Ectodermal cell (in vitro differentiated cells): Measurements from ENCODE around the gene KAZN.
A peak's percentile ranks its signal among the peaks of the same experiment; 100 is the strongest.

Experiments
- H3K27ac ChIP-seq: 2 replicates; pipeline ENCODE4 v1.7.0; 2013; ENCODE audit warnings: mild to moderate bottlenecking, low read depth, low read length; ENCODE audit not compliant: insufficient read depth, poor library complexity, severe bottlenecking
- H3K27me3 ChIP-seq: 2 replicates; pipeline ENCODE4 v1.7.0; 2013; ENCODE audit warnings: mild to moderate bottlenecking, low read length; ENCODE audit not compliant: insufficient read depth, control insufficient read depth, poor library complexity, severe bottlenecking
- H3K36me3 ChIP-seq: one replicate; pipeline ENCODE4 v1.7.0; 2013; ENCODE audit warnings: low read length; ENCODE audit not compliant: control insufficient read depth, insufficient read depth
- H3K4me1 ChIP-seq: one replicate; pipeline ENCODE4 v1.7.0; 2013; ENCODE audit warnings: low read length; ENCODE audit not compliant: control insufficient read depth, insufficient read depth
- H3K4me3 ChIP-seq: 2 replicates; pipeline ENCODE4 v1.7.0; 2013; ENCODE audit warnings: low read depth, low read length, control low read depth; ENCODE audit not compliant: insufficient read depth
- H3K9me3 ChIP-seq: 2 replicates; pipeline ENCODE4 v1.7.0; 2013; ENCODE audit warnings: mild to moderate bottlenecking, low read length, moderate library complexity; ENCODE audit not compliant: control insufficient read depth
- WGBS, 2 experiments: methylation state at CpG; one replicate each; pipeline ENCODE4 v1.1.7; 2013; ENCODE audit warnings: missing lambda C conversion rate in 2 of 2; 5-methylcytosine and 5-hydroxymethylcytosine counted together

The KAZN gene

DNA sequence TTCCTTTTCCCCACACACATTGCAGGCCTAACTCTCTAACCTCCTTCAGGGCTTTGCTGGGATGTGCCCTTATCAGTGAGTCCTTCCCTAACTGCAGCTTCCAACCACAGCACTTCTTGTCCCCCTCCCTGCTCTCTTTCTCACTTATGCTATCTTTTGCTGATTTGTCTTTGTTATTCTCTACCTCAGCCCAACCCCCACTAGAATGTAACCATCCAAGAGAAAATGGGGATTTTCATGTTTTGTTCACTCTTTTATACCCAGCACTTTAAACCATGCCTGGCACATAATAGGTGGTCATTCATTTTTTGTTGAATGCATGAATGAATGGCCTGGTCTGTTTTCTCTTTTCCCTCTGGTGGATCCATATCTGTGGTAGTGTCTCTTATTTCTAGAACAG, 243.5 kb downstream of the KAZN start:
- no peaks in the 10 kb centered on the region for H3K4me1 ChIP-seq
- H3K27ac ChIP-seq = no peak overlapping the region
- H3K36me3 ChIP-seq = no peaks in the 10 kb centered on the region
- H3K27me3 ChIP-seq = no peaks in the 10 kb centered on the region
- H3K4me3 ChIP-seq = no peak overlapping the region
- H3K9me3 ChIP-seq = no peaks in the 10 kb centered on the region

- 99 to 100% methylated on average over 4 of the region's 4 CpGs for WGBS, 2 experiments
- no peaks in the 10 kb centered on the region for H3K36me3 ChIP-seq
- no peak overlapping the region for H3K27ac ChIP-seq
- H3K9me3 ChIP-seq = no peaks in the 10 kb centered on the region
- H3K4me1 ChIP-seq = no peaks in the 10 kb centered on the region
- no peaks in the 10 kb centered on the region for H3K27me3 ChIP-seq
- no peak overlapping the region for H3K4me3 ChIP-seq
These were observed 243.9 kb downstream of the KAZN start for GRCh38 chr1:14842361-14842760.

DNA sequence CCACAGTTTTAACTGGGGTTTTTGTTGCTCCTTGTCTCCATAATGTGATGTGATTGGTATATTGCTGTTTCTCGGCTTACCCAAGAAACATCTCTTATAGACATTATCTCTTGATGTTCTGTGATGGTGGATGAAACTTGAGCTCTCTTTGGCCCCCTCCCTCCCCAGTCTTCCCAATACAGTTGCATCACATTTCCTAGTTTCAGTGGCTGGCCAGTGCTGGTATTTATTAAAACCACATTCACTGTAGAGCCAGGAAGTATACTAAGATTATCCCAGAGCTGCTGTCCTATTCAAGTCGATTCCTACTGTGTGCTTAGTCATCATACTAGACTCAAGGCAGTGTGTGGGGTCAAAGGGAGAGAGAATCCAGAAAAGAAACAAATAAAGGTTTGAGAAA, 244.4 kb downstream of the KAZN start:
- no peak overlapping the region for H3K27ac ChIP-seq
- no peaks in the 10 kb centered on the region for H3K27me3 ChIP-seq
- 91 to 96% methylated on average over 1 of the region's 2 CpGs for WGBS, 2 experiments
- no peak overlapping the region for H3K4me3 ChIP-seq
- no peaks in the 10 kb centered on the region for H3K36me3 ChIP-seq
- H3K4me1 ChIP-seq = no peaks in the 10 kb centered on the region
- no peaks in the 10 kb centered on the region for H3K9me3 ChIP-seq

DNA sequence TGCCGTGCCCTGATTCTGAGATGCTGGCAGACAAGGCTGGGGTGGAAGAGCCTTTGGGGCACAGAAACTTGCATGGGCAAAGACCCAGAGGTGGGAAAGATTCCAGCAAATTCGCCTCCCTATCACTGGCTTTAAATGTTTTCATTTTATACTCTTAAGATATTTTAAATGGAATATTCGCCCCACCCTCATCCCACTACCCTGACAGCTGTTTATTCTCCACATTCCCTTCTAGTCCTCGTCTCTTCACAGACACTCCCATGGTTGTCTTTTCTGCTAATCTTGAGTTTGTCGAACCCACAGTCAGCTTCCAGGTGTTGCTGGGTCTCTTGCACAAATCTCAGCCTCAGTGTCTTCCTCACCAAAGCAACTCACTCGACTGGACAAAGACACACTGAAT, 245.0 kb downstream of the KAZN start:
- Histone ChIP-seq H3K9me3 (no peaks in the 10 kb centered on the region), H3K4me3 (no peak overlapping the region), H3K27ac (no peak overlapping the region), H3K4me1 (no peaks in the 10 kb centered on the region), H3K27me3 (no peaks in the 10 kb centered on the region), H3K36me3 (no peaks in the 10 kb centered on the region)
- WGBS, 2 experiments = 76 to 82% methylated on average over 5 to 6 of the region's 6 CpGs

DNA sequence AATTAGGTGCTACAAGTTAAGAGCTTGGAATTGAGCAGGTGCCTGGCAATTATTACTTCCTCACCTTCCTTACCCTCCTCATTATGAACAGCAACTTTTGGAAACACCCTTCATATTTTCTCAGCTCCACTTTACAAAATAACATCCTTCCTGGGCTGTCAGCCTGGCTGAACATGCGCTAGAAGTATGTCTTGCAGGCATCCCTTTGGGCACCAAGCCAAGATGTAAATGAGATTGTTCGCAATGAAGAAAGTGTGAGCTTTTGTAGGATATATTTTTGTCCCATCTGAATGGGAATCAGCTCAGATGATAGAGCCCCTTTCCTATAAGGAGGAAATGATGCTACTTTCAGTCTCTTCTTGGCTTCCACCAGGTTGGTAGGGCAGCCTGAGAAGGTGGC, 245.9 kb downstream of the KAZN start:
- no peaks in the 10 kb centered on the region for H3K36me3 ChIP-seq
- no peaks in the 10 kb centered on the region for H3K4me1 ChIP-seq
- no peak overlapping the region for H3K27ac ChIP-seq
- H3K4me3 ChIP-seq = no peak overlapping the region
- no peaks in the 10 kb centered on the region for H3K9me3 ChIP-seq
- 91 to 98% methylated on average over 2 of the region's 2 CpGs for WGBS, 2 experiments
- no peaks in the 10 kb centered on the region for H3K27me3 ChIP-seq

DNA sequence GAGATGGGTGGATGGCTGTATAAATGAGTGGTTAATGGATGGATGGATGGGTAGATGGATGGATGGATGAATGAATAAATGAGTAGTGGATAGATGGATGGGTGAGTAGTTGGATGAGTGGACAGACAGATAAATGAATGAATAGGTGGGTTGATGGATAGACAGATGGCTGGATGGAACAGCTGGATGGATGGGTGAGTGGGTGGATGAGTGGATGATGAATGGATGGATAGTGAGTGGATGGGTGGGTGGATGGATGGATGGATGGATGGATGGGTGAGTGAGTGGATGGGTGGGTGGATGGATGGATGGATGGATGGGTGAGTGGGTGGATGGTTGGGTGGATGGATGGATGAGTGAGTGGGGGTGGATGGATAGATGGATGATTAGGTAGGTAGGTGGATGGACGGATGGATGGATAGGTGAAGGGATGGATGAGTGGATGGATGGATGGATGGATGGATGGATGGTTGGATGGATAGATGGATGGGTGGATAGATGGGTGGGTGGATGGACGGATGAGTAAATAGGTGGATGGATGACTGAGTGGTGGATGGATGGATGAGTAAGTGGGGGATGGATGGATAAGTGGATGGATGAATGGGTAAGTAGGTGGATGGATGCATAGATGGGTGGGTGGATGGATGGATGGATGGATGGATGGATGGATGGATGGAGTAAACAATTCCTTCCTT, 246.6 kb downstream of the KAZN start:
- 87 to 92% methylated on average over 2 of the region's 2 CpGs for WGBS, 2 experiments
- H3K4me3 ChIP-seq = no peak overlapping the region
- no peak overlapping the region for H3K27ac ChIP-seq
- no peaks in the 10 kb centered on the region for H3K27me3 ChIP-seq
- no peaks in the 10 kb centered on the region for H3K9me3 ChIP-seq
- no peaks in the 10 kb centered on the region for H3K4me1 ChIP-seq
- H3K36me3 ChIP-seq = no peaks in the 10 kb centered on the region

- no peaks in the 10 kb centered on the region for H3K4me1 ChIP-seq
- H3K27ac ChIP-seq = no peak overlapping the region
- no peaks in the 10 kb centered on the region for H3K9me3 ChIP-seq
- H3K36me3 ChIP-seq = no peaks in the 10 kb centered on the region
- H3K4me3 ChIP-seq = no peak overlapping the region
- no peaks in the 10 kb centered on the region for H3K27me3 ChIP-seq
- WGBS, 2 experiments = 92% methylated on average over 5 of the region's 5 CpGs
These were observed 247.4 kb downstream of the KAZN start for GRCh38 chr1:14845851-14846250.

- Histone ChIP-seq H3K27ac (no peak overlapping the region), H3K4me1 (no peaks in the 10 kb centered on the region), H3K4me3 (no peak overlapping the region), H3K9me3 (no peaks in the 10 kb centered on the region), H3K27me3 (no peaks in the 10 kb centered on the region), H3K36me3 (no peaks in the 10 kb centered on the region)
- 89 to 91% methylated on average over 4 of the region's 4 CpGs for WGBS, 2 experiments
These were observed 248.2 kb downstream of the KAZN start for GRCh38 chr1:14846688-14847087.

- Histone ChIP-seq H3K9me3 (no peaks in the 10 kb centered on the region), H3K27me3 (no peaks in the 10 kb centered on the region), H3K36me3 (no peaks in the 10 kb centered on the region), H3K4me3 (no peak overlapping the region), H3K27ac (no peak overlapping the region), H3K4me1 (no peaks in the 10 kb centered on the region)
- WGBS, 2 experiments = 91 to 96% methylated on average over 6 of the region's 6 CpGs
These were observed 249.7 kb downstream of the KAZN start for GRCh38 chr1:14848203-14848602.

DNA sequence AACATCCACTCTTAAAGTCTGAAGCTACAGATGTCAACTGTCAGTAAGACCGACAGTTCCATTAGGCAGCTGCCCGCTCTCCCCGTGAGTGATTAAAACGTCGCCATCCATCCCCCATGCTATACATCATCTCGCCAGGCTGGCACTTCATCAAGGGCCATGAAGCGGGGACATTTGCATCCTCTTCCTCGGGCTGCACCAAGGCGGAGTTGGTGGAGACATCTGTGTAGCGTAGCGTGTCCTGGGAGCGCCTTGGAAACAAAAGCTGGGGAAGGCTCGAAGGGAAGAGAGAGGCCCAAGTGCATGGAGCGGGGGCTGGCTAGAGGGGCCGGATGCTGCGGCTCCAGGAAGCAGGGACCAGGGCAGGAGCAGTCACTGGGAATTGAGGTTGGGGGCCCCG, 250.1 kb downstream of the KAZN start:
- no peaks in the 10 kb centered on the region for H3K4me1 ChIP-seq
- 88 to 92% methylated on average over 17 of the region's 17 CpGs for WGBS, 2 experiments
- no peaks in the 10 kb centered on the region for H3K9me3 ChIP-seq
- H3K4me3 ChIP-seq = no peak overlapping the region
- H3K36me3 ChIP-seq = no peaks in the 10 kb centered on the region
- H3K27ac ChIP-seq = peak overlapping the region; percentile 26
- H3K27me3 ChIP-seq = no peaks in the 10 kb centered on the region

DNA sequence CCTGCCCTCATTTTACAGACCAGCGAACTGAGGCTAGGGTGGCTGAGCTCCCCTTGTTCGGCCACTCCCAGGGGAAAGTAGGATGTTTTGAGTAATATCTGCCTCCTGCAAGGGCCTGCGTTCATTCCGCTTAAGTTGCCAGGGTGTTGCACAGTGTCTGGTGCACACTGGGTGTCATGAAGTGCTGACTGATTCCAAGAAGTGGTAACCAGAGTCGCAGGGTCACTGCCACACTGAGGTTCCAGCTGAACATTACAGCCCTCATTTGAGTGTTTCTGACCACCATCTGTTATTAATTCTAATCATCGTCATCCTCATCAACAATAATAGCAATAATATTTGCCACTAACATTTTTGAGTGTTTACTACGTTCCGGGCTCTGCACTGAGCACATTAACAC, 250.6 kb downstream of the KAZN start:
- Histone ChIP-seq H3K27ac (no peak overlapping the region), H3K9me3 (no peaks in the 10 kb centered on the region), H3K36me3 (no peaks in the 10 kb centered on the region), H3K4me1 (no peaks in the 10 kb centered on the region), H3K4me3 (no peak overlapping the region), H3K27me3 (no peaks in the 10 kb centered on the region)
- WGBS, 2 experiments = 94 to 96% methylated on average over 8 of the region's 8 CpGs
